ENCODE measurements around the gene DAAM2. TPM values are rescaled to one million over a fixed set of nuclear protein-coding genes. Genes with fewer than 3 reads are reported as not detected.

The DAAM2 gene
- total and polyA plus RNA-seq, 4 donors, result 1.9 to 17.0 (median 4.4) TPM

- Histone ChIP-seq H3K36me3 (ENCODE audit: control insufficient read depth in 4 of 4, insufficient read depth in 3 of 4, low read depth in 1 of 4, low read length in 3 of 4) (no peaks in the 10 kb centered on the region), H3K4me1 (ENCODE audit: control insufficient read depth in 4 of 4, insufficient read depth in 4 of 4, low read length in 3 of 4) (peaks cover 9 to 40% (median 30%) of the 10 kb centered on the region in 4 donors), H3K4me3 (ENCODE audit: low read depth in 1 of 3, low read length in 3 of 3) (no peak overlapping the region), H3K27ac (ENCODE audit: low read depth in 1 of 2, low read length in 2 of 2) (peak overlapping the region in 1 of 2 donors; percentile 5), H3K27me3 (ENCODE audit: control insufficient read depth in 4 of 4, insufficient read depth in 4 of 4, low read length in 3 of 4) (no peaks in the 10 kb centered on the region), H3K9ac (ENCODE audit: low read depth in 1 of 2, low read length in 2 of 2) (no peak overlapping the region), H3K9me3 (ENCODE audit: control insufficient read depth in 4 of 4, low read length in 3 of 4) (no peaks in the 10 kb centered on the region)
- no peak for DNase-seq (ENCODE audit: low spot score)
- 83% methylated on average over 1 of the region's 1 CpG for WGBS
- TF ChIP-seq, protein P1, sequence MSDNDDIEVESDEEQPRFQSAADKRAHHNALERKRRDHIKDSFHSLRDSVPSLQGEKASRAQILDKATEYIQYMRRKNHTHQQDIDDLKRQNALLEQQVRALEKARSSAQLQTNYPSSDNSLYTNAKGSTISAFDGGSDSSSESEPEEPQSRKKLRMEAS (IDR thresholded peaks at IDR 0.05), result no peak
- TF ChIP-seq SP1 (IDR thresholded peaks at IDR 0.05) (no peak), GABPA (IDR thresholded peaks at IDR 0.05 in 1 of 2, conservative IDR thresholded peaks at IDR 0.05 in 1 of 2) (no peak), NR2F2 (IDR thresholded peaks at IDR 0.05) (no peak), FOXA1 (IDR thresholded peaks at IDR 0.05) (no peak), ATF3 (IDR thresholded peaks at IDR 0.05) (no peak), RXRA (IDR thresholded peaks at IDR 0.05) (no peak), FOXA2 (IDR thresholded peaks at IDR 0.05) (no peak), TAF1 (conservative IDR thresholded peaks at IDR 0.05) (no peak), HNF4G (IDR thresholded peaks at IDR 0.05) (no peak), JUND (IDR thresholded peaks at IDR 0.05) (no peak), REST (IDR thresholded peaks at IDR 0.05) (no peak)
- TF ChIP-seq, protein P2, sequence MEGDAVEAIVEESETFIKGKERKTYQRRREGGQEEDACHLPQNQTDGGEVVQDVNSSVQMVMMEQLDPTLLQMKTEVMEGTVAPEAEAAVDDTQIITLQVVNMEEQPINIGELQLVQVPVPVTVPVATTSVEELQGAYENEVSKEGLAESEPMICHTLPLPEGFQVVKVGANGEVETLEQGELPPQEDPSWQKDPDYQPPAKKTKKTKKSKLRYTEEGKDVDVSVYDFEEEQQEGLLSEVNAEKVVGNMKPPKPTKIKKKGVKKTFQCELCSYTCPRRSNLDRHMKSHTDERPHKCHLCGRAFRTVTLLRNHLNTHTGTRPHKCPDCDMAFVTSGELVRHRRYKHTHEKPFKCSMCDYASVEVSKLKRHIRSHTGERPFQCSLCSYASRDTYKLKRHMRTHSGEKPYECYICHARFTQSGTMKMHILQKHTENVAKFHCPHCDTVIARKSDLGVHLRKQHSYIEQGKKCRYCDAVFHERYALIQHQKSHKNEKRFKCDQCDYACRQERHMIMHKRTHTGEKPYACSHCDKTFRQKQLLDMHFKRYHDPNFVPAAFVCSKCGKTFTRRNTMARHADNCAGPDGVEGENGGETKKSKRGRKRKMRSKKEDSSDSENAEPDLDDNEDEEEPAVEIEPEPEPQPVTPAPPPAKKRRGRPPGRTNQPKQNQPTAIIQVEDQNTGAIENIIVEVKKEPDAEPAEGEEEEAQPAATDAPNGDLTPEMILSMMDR (IDR thresholded peaks at IDR 0.05; ENCODE audit: low read depth, low read length, missing input control), result no peak
- TF ChIP-seq, protein P3, sequence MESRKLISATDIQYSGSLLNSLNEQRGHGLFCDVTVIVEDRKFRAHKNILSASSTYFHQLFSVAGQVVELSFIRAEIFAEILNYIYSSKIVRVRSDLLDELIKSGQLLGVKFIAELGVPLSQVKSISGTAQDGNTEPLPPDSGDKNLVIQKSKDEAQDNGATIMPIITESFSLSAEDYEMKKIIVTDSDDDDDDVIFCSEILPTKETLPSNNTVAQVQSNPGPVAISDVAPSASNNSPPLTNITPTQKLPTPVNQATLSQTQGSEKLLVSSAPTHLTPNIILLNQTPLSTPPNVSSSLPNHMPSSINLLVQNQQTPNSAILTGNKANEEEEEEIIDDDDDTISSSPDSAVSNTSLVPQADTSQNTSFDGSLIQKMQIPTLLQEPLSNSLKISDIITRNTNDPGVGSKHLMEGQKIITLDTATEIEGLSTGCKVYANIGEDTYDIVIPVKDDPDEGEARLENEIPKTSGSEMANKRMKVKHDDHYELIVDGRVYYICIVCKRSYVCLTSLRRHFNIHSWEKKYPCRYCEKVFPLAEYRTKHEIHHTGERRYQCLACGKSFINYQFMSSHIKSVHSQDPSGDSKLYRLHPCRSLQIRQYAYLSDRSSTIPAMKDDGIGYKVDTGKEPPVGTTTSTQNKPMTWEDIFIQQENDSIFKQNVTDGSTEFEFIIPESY (IDR thresholded peaks at IDR 0.05), result no peak
Measured at GRCh38 chr6:39931607-39932006, 139.4 kb downstream of the DAAM2 start.

DNA sequence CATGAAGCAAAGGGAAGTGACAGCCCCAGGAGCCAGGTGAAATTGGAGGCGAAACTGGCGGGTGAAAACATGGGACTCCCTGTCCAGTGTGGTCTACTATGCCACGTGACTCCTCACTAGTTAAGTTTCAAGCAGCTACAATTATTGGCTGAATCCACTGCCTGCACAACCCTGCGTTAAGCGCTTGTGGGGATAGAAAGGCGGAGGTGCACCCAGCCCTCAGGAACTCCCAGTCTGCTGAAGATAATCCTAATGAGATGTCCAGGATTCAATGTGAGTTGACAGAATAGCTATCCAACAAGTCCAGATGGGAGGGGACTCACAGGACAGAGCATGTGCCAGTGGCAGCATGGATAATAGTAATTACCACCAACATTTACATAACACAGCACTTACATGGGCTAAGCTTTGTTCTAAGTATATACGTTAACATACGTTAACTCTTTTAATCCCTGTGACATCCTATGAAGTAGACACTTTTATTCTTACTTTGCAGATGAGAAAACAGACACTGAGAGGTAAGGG is 140.3 kb downstream of the DAAM2 start:
- Histone ChIP-seq H3K9me3 (ENCODE audit: control insufficient read depth in 4 of 4, low read length in 3 of 4) (no peaks in the 10 kb centered on the region), H3K4me3 (ENCODE audit: low read depth in 1 of 3, low read length in 3 of 3) (peak overlapping the region in 2 of 3 donors; percentile 59 to 85), H3K4me1 (ENCODE audit: control insufficient read depth in 4 of 4, insufficient read depth in 4 of 4, low read length in 3 of 4) (peaks cover 9 to 43% (median 30%) of the 10 kb centered on the region in 4 donors), H3K27me3 (ENCODE audit: control insufficient read depth in 4 of 4, insufficient read depth in 4 of 4, low read length in 3 of 4) (no peaks in the 10 kb centered on the region), H3K36me3 (ENCODE audit: control insufficient read depth in 4 of 4, insufficient read depth in 3 of 4, low read depth in 1 of 4, low read length in 3 of 4) (no peaks in the 10 kb centered on the region), H3K27ac (ENCODE audit: low read depth in 1 of 2, low read length in 2 of 2) (peak overlapping the region; percentile 76 to 85), H3K9ac (ENCODE audit: low read depth in 1 of 2, low read length in 2 of 2) (no peak overlapping the region)
- 91% methylated on average over 8 of the region's 8 CpGs for WGBS
- no peak for DNase-seq (ENCODE audit: low spot score)
- no peak for TF ChIP-seq JUND (IDR thresholded peaks at IDR 0.05)
- no peak for TF ChIP-seq NR2F2 (IDR thresholded peaks at IDR 0.05)
- TF ChIP-seq REST (IDR thresholded peaks at IDR 0.05), result no peak
- TF ChIP-seq TAF1 (conservative IDR thresholded peaks at IDR 0.05), result no peak
- TF ChIP-seq GABPA (IDR thresholded peaks at IDR 0.05 in 1 of 2, conservative IDR thresholded peaks at IDR 0.05 in 1 of 2), result no peak
- TF ChIP-seq EGR1 (IDR thresholded peaks at IDR 0.05; ENCODE audit: low read depth in 2 of 2), result no peak
- no peak for TF ChIP-seq SP1 (IDR thresholded peaks at IDR 0.05)
- TF ChIP-seq HNF4A (conservative IDR thresholded peaks at IDR 0.05), result no peak
- no peak for TF ChIP-seq RXRA (IDR thresholded peaks at IDR 0.05)
- TF ChIP-seq ATF3 (IDR thresholded peaks at IDR 0.05), result no peak
- TF ChIP-seq, protein P2 (IDR thresholded peaks at IDR 0.05; ENCODE audit: low read depth, low read length, missing input control), result no peak

Measured in liver (tissue), 9 donors.